GM18909 (cell line): ENCODE data around the gene PPARG.

ENCODE experiments used
- ATAC-seq: cut with Tn5 transposase; IDR thresholded peaks from one replicate; pipeline ENCODE4 v1.9.1; 2021; ENCODE audit warnings: mild to moderate bottlenecking; ENCODE audit not compliant: unreplicated experiment, poor library complexity

Gene PPARG

DNA sequence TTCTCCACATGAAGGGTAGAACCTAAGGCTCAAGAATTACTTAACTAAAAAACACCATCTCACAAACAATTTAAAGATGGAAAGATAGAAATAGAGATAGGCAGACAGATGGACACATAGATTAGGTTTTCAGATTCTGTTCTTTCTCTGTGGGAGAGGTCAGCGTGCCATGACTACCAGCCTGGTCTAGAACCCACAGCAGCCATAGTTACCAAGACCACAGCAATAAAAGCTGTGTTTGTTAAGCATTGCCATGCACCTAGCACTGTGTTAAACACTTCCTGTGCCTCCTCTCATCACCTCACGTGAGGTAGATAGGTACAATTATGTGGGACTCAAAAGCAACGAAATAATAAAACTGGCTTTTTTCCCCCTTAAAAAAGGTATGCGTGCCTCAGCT, 112.3 kb downstream of the PPARG start:
- no peak for ATAC-seq

- ATAC-seq = no peak
Observed at GRCh38 chr3:12405432-12406272, 116.8 kb downstream of the PPARG start.

DNA sequence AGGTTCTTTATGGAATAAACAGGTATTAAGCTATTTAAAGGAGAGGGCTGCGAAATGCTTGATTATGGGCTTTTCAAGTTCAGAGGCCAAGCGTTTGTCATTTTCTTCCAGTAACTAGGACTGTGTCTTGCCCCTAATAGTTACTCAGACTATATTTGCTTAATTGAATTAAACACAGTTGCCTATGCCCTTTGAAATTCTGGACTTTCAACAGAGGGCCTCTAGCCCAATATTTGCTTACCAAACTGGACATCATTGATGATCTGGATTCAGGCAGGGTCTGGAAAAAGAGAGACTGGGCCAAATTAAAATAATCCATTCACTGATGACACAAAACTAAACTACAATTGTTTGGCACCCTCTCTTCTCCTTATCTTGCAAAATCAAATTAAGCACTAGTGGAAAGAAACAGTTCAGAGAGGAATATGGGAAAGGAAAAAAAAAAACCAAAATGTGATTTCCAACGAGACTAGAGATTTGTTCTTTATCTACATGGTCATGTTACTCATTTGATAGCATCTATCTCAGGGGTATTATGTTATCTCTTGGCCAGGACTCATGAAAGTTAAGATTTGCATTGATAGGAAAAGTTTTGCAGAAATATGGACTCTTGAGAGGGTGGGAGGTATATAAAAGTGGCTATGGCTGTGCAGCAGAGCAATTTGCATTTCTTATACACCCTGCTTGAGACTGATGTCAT, 120.3 kb downstream of the PPARG start:
- ATAC-seq = no peak

GRCh38 chr3:12409684-12410596, 121.1 kb downstream of the PPARG start:
- no peak for ATAC-seq

DNA sequence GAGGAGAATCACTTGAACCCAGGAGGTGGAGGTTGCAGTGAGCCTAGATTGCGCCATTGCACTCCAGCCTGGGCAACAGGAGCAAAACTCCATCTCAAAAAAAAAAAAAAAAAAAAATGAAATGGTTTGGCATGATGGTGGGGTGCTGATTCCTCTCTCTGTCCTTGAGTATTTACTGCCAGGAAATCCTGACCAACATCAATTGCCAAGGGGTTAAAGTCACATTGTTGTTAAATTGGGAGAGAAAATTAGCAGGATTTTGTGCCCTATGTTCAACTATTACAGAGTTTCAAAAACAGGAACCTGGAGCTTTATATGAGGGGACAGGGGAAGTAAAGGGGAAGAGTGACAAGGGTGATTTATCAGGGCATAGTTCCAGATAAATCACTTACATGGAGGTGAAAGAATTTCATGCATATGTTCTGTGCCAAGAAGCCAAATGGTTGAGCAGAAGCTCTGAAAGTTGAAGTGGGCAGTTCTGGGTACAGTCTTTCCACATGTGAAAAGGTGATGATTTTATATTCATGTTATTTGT, 124.9 kb downstream of the PPARG start:
- no peak for ATAC-seq

GRCh38 chr3:12415014-12415680, 126.3 kb downstream of the PPARG start:
- ATAC-seq = no peak

GRCh38 chr3:12416731-12417130, 127.9 kb downstream of the PPARG start:
- ATAC-seq = no peak

DNA sequence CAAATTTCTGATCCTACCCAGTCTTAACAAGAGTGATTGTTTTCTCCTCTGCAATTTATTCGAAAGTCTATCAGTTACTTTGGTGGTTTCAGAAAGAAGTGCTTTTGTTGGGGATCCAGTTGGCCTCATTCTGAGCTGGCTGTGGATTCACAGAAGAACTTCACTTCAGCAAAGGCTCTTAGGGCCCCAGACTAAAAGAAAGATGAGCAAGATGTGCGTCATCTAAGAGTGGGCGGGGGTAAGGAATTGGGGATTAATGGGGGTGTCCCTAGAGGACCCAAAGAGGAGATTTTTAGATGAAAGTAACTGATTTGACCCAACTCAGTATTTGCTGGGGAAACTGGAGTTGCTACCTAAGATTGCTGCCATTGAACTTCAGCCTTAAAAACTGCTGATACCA, 131.5 kb downstream of the PPARG start:
- ATAC-seq = no peak

DNA sequence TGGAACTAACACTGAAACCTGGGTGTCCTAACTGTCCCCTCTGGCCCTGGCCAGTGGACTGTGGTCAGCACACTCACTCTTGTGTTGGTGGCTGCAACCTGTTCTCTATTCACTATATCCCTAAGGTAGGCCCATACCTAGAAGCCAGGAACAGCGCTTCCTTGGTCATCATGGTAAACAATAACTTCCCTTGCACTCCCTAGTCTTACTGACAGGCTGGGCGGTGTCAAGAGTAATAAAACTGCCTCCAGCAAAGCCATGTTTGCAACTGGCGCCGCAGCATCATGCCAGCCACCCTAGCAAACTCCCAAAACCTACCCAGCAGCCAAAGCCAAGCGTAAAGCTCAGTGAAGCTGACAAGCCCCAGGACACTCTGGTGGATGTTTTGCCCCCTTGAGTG, 132.3 kb downstream of the PPARG start:
- no peak for ATAC-seq

- ATAC-seq = no peak
Observed at GRCh38 chr3:12423131-12423530, 134.3 kb downstream of the PPARG start.

DNA sequence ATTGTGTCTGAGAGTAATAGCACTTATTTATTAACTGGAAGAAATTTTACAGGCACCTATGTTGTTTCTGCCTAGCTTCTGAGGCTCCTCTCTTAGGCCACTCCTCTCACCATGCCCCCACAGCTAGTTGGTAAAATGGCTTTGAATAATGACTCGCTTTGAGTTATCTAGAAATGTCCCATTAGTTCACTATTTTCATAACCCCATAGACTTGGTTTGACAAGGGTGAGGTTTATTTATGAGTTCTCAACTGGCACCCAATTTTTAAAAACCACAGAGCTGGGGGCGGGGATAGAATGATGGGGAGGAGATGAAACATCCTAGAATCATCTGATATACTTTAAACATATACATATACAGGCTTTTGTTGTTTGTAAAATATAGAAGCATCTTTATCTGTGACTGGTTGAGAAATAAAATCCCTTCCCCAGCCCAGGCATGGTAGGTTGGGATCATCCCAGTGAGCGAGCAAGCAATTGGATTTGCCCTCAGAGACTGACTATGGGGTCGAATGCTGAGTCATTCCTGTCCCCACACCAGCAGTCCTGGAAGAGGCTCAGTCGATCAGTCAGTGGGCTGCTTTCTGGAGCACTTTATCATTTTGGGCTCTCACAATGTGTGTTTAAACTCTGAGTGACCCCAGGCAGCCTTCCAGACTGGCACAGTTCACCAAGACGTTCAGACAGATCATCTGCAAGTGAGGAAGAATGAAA, 135.2 kb downstream of the PPARG start:
- ATAC-seq = no peak

GRCh38 chr3:12424635-12425319, 135.9 kb downstream of the PPARG start:
- ATAC-seq = no peak

GRCh38 chr3:12425850-12426579, 137.1 kb downstream of the PPARG start:
- no peak for ATAC-seq

GRCh38 chr3:12427551-12427950, 138.7 kb downstream of the PPARG start:
- no peak for ATAC-seq

- no peak for ATAC-seq
Observed at GRCh38 chr3:12428126-12428525, 139.3 kb downstream of the PPARG start.

GRCh38 chr3:12430086-12430485, 141.2 kb downstream of the PPARG start:
- ATAC-seq = no peak

- ATAC-seq = no peak
Observed at GRCh38 chr3:12433823-12434222, 145.0 kb downstream of the PPARG start.
